Activated B cell treated with CpG ODN at 0.5 μM for 24 hours (primary cell): ENCODE results near the gene DEPDC5. TPM values are rescaled to one million over a fixed set of nuclear protein-coding genes. Genes with fewer than 3 reads are reported as not detected.

Source experiments
- ATAC-seq: fragments of 200-7000 bp; cut with Tn5 transposase; one replicate; pipeline ENCODE4 v1.10.0; 2021; ENCODE audit warnings: low read depth, mild to moderate bottlenecking, moderate library complexity
- CTCF ChIA-PET: fragments of 350-600 bp; sonication (Branson Sonifier 250); formaldehyde crosslinking; loops from one replicate; lab custom pipeline; 2021; ENCODE audit warnings: antibody characterized with exemption; lab: Charles Lee
- POLR2A ChIA-PET: fragments of 350-600 bp; sonication (Branson Sonifier 250); formaldehyde crosslinking; loops from one replicate; lab custom pipeline; 2021; ENCODE audit warnings: antibody characterized with exemption; lab: Charles Lee
- DNase-seq: peaks from one replicate; pipeline ENCODE4 v3.0.0; 2022
- H3K27ac Mint-ChIP-seq: one replicate; pipeline ENCODE4 v1.8.0; 2020; ENCODE audit warnings: mixed read lengths
- H3K27me3 Mint-ChIP-seq: one replicate; pipeline ENCODE4 v1.8.0; 2021; ENCODE audit warnings: mixed read lengths
- H3K36me3 Mint-ChIP-seq: one replicate; pipeline ENCODE4 v1.8.0; 2021; ENCODE audit warnings: low read depth, mixed read lengths
- H3K4me1 Mint-ChIP-seq: one replicate; pipeline ENCODE4 v1.8.0; 2021; ENCODE audit warnings: mixed read lengths
- H3K4me3 Mint-ChIP-seq: one replicate; pipeline ENCODE4 v1.8.0; 2020; ENCODE audit warnings: mild to moderate bottlenecking, mixed read lengths
- H3K9me3 Mint-ChIP-seq: one replicate; pipeline ENCODE4 v1.8.0; 2020; ENCODE audit warnings: mixed read lengths
- CTCF ChIP-seq: fragments of 200-600 bp; IDR thresholded peaks from one replicate; pipeline ENCODE4 v1.8.0; 2022; ENCODE audit warnings: antibody characterized with exemption, mild to moderate bottlenecking
- intact Hi-C: fragments of 100-400 bp; cut with micrococcal nuclease; formaldehyde crosslinking; loops from one replicate; pipeline ENCODE4 v1.15.1; 2024
- total RNA-seq: library from RNA; stranded (reverse); gene quantifications from 2 replicates; pipeline ENCODE4 v1.2.3, GENCODE V29; 2022

The DEPDC5 gene
- total RNA-seq, 1 donor from 2014 or later, result 79.1 TPM

- intact Hi-C loops, result no loop called here
- no peaks in the 10 kb centered on the region for H3K9me3 Mint-ChIP-seq
- CTCF ChIA-PET, result interaction anchor here (0.6 kb wide), 1 partner anchor 27 kb away, joined by 3 read pairs; no protein-coding TSS in a partner anchor
- no peaks in the 10 kb centered on the region for H3K27me3 Mint-ChIP-seq
- H3K27ac Mint-ChIP-seq, result no peak overlapping the region
- POLR2A ChIA-PET, result no interaction called here
- TF ChIP-seq CTCF, result no peak
- H3K4me3 Mint-ChIP-seq, result no peak overlapping the region
- ATAC-seq, result no peak
- peaks cover 4% of the 10 kb centered on the region for H3K4me1 Mint-ChIP-seq
- H3K36me3 Mint-ChIP-seq, result peaks cover 30% of the 10 kb centered on the region
- no peak for DNase-seq
Measured at GRCh38 chr22:31911565-31912406, 158.0 kb downstream of the DEPDC5 start.

- no peak overlapping the region for H3K4me3 Mint-ChIP-seq
- ChIA-PET CTCF (no interaction called here), POLR2A (interaction anchor here (0.6 kb wide), 1 partner anchor 28 kb away, joined by 5 read pairs; no protein-coding TSS in a partner anchor)
- H3K36me3 Mint-ChIP-seq, result peaks cover 24% of the 10 kb centered on the region
- ATAC-seq (no peak), DNase-seq (no peak)
- intact Hi-C loops, result no loop called here
- no peaks in the 10 kb centered on the region for H3K9me3 Mint-ChIP-seq
- H3K27ac Mint-ChIP-seq, result no peak overlapping the region
- no peaks in the 10 kb centered on the region for H3K27me3 Mint-ChIP-seq
- peaks cover 10% of the 10 kb centered on the region for H3K4me1 Mint-ChIP-seq
- TF ChIP-seq CTCF, result no peak
Measured at GRCh38 chr22:31912407-31912743, 158.6 kb downstream of the DEPDC5 start.

- peaks cover 21% of the 10 kb centered on the region for H3K4me1 Mint-ChIP-seq
- H3K9me3 Mint-ChIP-seq, result no peaks in the 10 kb centered on the region
- no peak for TF ChIP-seq CTCF
- CTCF ChIA-PET, result no interaction called here
- POLR2A ChIA-PET, result no interaction called here
- DNase-seq (no peak), ATAC-seq (no peak)
- H3K4me3 Mint-ChIP-seq, result no peak overlapping the region
- H3K36me3 Mint-ChIP-seq, result peaks cover 4% of the 10 kb centered on the region
- no peaks in the 10 kb centered on the region for H3K27me3 Mint-ChIP-seq
- H3K27ac Mint-ChIP-seq, result no peak overlapping the region
- intact Hi-C loops, result no loop called here
Measured at GRCh38 chr22:31915586-31915985, 161.8 kb downstream of the DEPDC5 start.

- H3K27me3 Mint-ChIP-seq, result no peaks in the 10 kb centered on the region
- peak overlapping the region; percentile 30 for H3K27ac Mint-ChIP-seq
- peak overlapping the region; percentile 44 for H3K4me3 Mint-ChIP-seq
- H3K9me3 Mint-ChIP-seq, result no peaks in the 10 kb centered on the region
- CTCF ChIA-PET, result no interaction called here
- peak; percentile 79 for ATAC-seq
- no peak for TF ChIP-seq CTCF
- POLR2A ChIA-PET, result no interaction called here
- peak; percentile 34 for DNase-seq
- intact Hi-C loops, result loop anchor here (1.0 kb wide), 1 partner anchor 30 kb away; no protein-coding TSS in a partner anchor
- peaks cover 23% of the 10 kb centered on the region for H3K4me1 Mint-ChIP-seq
- peaks cover 4% of the 10 kb centered on the region for H3K36me3 Mint-ChIP-seq
Measured at GRCh38 chr22:31917227-31917921, 163.6 kb downstream of the DEPDC5 start.

GRCh38 chr22:31919730-31920129, 165.9 kb downstream of the DEPDC5 start:
- no peak for TF ChIP-seq CTCF
- DNase-seq (no peak), ATAC-seq (no peak)
- Mint-ChIP-seq H3K27me3 (no peaks in the 10 kb centered on the region), H3K27ac (no peak overlapping the region), H3K36me3 (no peaks in the 10 kb centered on the region), H3K9me3 (no peaks in the 10 kb centered on the region), H3K4me1 (peaks cover 37% of the 10 kb centered on the region), H3K4me3 (no peak overlapping the region)
- intact Hi-C loops, result no loop called here
- POLR2A ChIA-PET, result interaction anchor here (0.7 kb wide), 1 partner anchor 287 kb away, joined by 4 read pairs; no protein-coding TSS in a partner anchor
- CTCF ChIA-PET, result no interaction called here
